ENCODE results near the gene NKAPD1. TPM values are rescaled to one million over a fixed set of nuclear protein-coding genes. Genes with fewer than 3 reads are reported as not detected.
A peak's percentile ranks its signal among the peaks of the same experiment; 100 is the strongest.

NKAPD1 gene
- total and polyA plus RNA-seq, 2 of the 13 experiments (the other 11 are each of a cell fraction or from before 2014, with no cell fraction given) = 11.2 to 22.5 TPM

DNA sequence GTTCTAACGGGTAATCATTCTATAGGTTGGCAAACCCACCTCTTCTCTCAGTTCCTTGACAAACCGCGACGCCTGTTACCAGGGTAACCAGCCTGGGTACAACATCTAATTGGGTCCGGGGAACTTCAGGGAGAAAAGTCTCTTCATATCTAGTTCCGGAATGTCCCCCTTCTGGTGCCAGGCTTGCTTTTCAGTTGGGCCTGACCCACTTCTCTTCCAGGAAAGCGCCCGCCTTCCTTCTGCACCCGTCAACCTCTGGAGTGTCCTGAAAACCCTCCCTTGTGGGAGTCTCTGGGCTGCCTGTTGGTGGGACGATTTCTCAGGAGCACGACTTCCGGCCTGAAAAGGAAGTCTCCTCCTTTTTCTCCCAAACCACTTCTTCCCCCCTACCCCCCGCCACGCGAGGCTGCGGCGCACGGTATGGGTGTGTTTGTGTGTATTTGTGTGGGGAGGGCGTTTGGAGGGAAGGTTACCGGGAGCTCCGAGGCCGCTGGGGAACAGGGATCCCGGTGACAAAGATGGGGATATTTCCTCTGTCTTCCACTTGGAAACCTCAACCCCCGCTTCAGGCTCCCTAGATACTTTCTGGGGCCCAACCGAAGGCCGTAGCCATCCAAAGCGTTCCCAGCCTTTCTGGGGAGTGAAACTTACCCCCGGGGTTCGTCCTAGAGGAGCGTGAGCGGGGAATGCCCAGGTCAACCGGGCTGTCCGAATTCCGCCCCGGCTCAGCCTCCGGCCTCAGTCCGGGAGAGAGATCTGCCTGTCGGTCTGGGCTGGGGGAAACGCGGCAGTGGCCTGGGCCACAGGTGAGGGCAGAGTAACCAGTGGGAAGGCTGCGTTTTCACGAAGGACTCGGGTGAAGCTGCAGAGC lies at the start of gene NKAPD1, which contains the start of gene PIH1D2 (continued):
- TF ChIP-seq IKZF4 (CRISPR knock-in tag; IDR thresholded peaks at IDR 0.05; ENCODE audit: borderline replicate concordance, low read depth, not compliant biosample characterization) = no peak
- TF ChIP-seq TBX3 (IDR thresholded peaks at IDR 0.05; ENCODE audit: borderline replicate concordance) = 0 out of 2 replicates have a peak, but pooled peaks have one; percentile 15
- TF ChIP-seq ZSCAN21 (CRISPR knock-in tag; IDR thresholded peaks at IDR 0.05; ENCODE audit: borderline replicate concordance) = no peak
- TF ChIP-seq SCMH1 (CRISPR knock-in tag; IDR thresholded peaks at IDR 0.05; ENCODE audit: borderline replicate concordance) = no peak
- peak; percentile 92 for TF ChIP-seq U2AF1 (optimal IDR thresholded peaks at IDR 0.05; ENCODE audit: low read depth, low read length)
- no peak for TF ChIP-seq MTA1 (CRISPR knock-in tag; IDR thresholded peaks at IDR 0.05; ENCODE audit: borderline replicate concordance)
- TF ChIP-seq AKAP8 (CRISPR knock-in tag; IDR thresholded peaks at IDR 0.05) = no peak
- TF ChIP-seq CBFB (CRISPR knock-in tag; IDR thresholded peaks at IDR 0.05) = no peak; the same call in 1 of the 2 replicates
- TF ChIP-seq HDAC2 (CRISPR knock-in tag; IDR thresholded peaks at IDR 0.05) = peak; percentile 72; the same call in 1 of the 2 replicates
- no peak for TF ChIP-seq TSC22D2 (CRISPR knock-in tag; IDR thresholded peaks at IDR 0.05; ENCODE audit: borderline replicate concordance)
- no peak for TF ChIP-seq THYN1 (CRISPR knock-in tag; IDR thresholded peaks at IDR 0.05; ENCODE audit: borderline replicate concordance, low read depth)
- TF ChIP-seq MBD4 (IDR thresholded peaks at IDR 0.05; ENCODE audit: borderline replicate concordance, low read length) = no peak
- TF ChIP-seq ONECUT2 (CRISPR knock-in tag; IDR thresholded peaks at IDR 0.05) = no peak; the same call in 1 of the 2 replicates
- peak; percentile 96 for TF ChIP-seq GATAD1 (CRISPR knock-in tag; IDR thresholded peaks at IDR 0.05)
- TF ChIP-seq, protein P1, sequence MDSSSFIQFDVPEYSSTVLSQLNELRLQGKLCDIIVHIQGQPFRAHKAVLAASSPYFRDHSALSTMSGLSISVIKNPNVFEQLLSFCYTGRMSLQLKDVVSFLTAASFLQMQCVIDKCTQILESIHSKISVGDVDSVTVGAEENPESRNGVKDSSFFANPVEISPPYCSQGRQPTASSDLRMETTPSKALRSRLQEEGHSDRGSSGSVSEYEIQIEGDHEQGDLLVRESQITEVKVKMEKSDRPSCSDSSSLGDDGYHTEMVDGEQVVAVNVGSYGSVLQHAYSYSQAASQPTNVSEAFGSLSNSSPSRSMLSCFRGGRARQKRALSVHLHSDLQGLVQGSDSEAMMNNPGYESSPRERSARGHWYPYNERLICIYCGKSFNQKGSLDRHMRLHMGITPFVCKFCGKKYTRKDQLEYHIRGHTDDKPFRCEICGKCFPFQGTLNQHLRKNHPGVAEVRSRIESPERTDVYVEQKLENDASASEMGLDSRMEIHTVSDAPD (CRISPR knock-in tag; IDR thresholded peaks at IDR 0.05) = no peak
- no peak for TF ChIP-seq HOXD1 (CRISPR knock-in tag; IDR thresholded peaks at IDR 0.05)
- no peak for TF ChIP-seq SRSF9 (IDR thresholded peaks at IDR 0.05; ENCODE audit: borderline replicate concordance, insufficient read depth, low read depth, low read length, poor library complexity, severe bottlenecking)
- no peak for TF ChIP-seq TAF15 (IDR thresholded peaks at IDR 0.05; ENCODE audit: low read depth, low read length, poor library complexity, severe bottlenecking)
- peak; percentile 80 for TF ChIP-seq MYC (CRISPR knock-in tag; IDR thresholded peaks at IDR 0.05; ENCODE audit: borderline replicate concordance)
- TF ChIP-seq SP5 (CRISPR knock-in tag; IDR thresholded peaks at IDR 0.05; ENCODE audit: borderline replicate concordance, low read depth) = 0 out of 2 replicates have a peak, but pooled peaks have one; percentile 22
- TF ChIP-seq KLF15 (CRISPR knock-in tag; IDR thresholded peaks at IDR 0.05; ENCODE audit: borderline replicate concordance) = peak; percentile 76; the same call in 1 of the 2 replicates
- TF ChIP-seq ZNF33A (CRISPR knock-in tag; IDR thresholded peaks at IDR 0.05; ENCODE audit: borderline replicate concordance) = no peak
- TF ChIP-seq SNAPC5 (CRISPR knock-in tag; IDR thresholded peaks at IDR 0.05; ENCODE audit: borderline replicate concordance) = no peak
- no peak for TF ChIP-seq JDP2 (CRISPR knock-in tag; IDR thresholded peaks at IDR 0.05; ENCODE audit: borderline replicate concordance)
- no peak for TF ChIP-seq ZNF17 (CRISPR knock-in tag; IDR thresholded peaks at IDR 0.05)
- 0 out of 2 replicates have a peak, but pooled peaks have one; percentile 63 for TF ChIP-seq ZKSCAN8 (CRISPR knock-in tag; IDR thresholded peaks at IDR 0.05; ENCODE audit: borderline replicate concordance)
- TF ChIP-seq PITX1 (CRISPR knock-in tag; IDR thresholded peaks at IDR 0.05) = 0 out of 2 replicates have a peak, but pooled peaks have one; percentile 7
- TF ChIP-seq ZNF766 (CRISPR knock-in tag; IDR thresholded peaks at IDR 0.05; ENCODE audit: borderline replicate concordance) = no peak
- peak; percentile 64; the same call in 1 of the 2 replicates for TF ChIP-seq FOXK2 (IDR thresholded peaks at IDR 0.05)
- peak; percentile 79 for TF ChIP-seq POGZ (CRISPR knock-in tag; IDR thresholded peaks at IDR 0.05)
